K562 (cell line): Measurements from ENCODE around the gene ZNF8. TPM values are rescaled to one million over a fixed set of nuclear protein-coding genes. Genes with fewer than 3 reads are reported as not detected.

ENCODE experiments used
- CBX1 ChIP-seq: sonication (generic); IDR thresholded peaks from 2 replicates; pipeline ENCODE4 v1.6.1; 2016; ENCODE audit warnings: antibody characterized with exemption, low read depth, mild to moderate bottlenecking
- FOXK2 ChIP-seq, 2 experiments: fragments of 450-650 bp; IDR thresholded peaks in 1 of 2; conservative IDR thresholded peaks in 1 of 2; 2 replicates each; pipeline ENCODE4 v1.6.1; 2016; ENCODE audit warnings: low read depth in 2 of 2, mild to moderate bottlenecking in 1 of 2
- GABPB1 ChIP-seq: sonication (generic); formaldehyde crosslinking; IDR thresholded peaks from 2 replicates; pipeline ENCODE4 v1.8.0; 2022; ENCODE audit warnings: mild to moderate bottlenecking, missing genetic modification reagents
- HDAC1 ChIP-seq, 2 experiments: fragments of 450-650 bp; IDR thresholded peaks; 2 replicates each; pipeline ENCODE4 v1.6.1; 2016 to 2017; ENCODE audit warnings: inconsistent platforms in 1 of 2, mild to moderate bottlenecking in 1 of 2, moderate library complexity in 1 of 2
- IRF9 ChIP-seq: fragments of 450-650 bp; IDR thresholded peaks from 2 replicates; pipeline ENCODE4 v1.6.1; 2016; ENCODE audit warnings: missing biosample characterization, missing genetic modification characterization
- MXI1 ChIP-seq: IDR thresholded peaks from 2 replicates; pipeline ENCODE4 v1.6.1; 2011; ENCODE audit warnings: low read depth, mild to moderate bottlenecking, improper control_type of control experiment, low read length
- RBM34 ChIP-seq: fragments of 200-400 bp; formaldehyde crosslinking; IDR thresholded peaks from 2 replicates; pipeline ENCODE4 v1.6.1; 2018; ENCODE audit warnings: low read length, borderline replicate concordance; ENCODE audit not compliant: insufficient read depth
- SLC30A9 ChIP-seq: fragments of 250-450 bp; sonication (Bioruptor Pico); IDR thresholded peaks from 2 replicates; pipeline ENCODE4 v1.8.0; 2022; ENCODE audit warnings: mild to moderate bottlenecking, moderate library complexity
- SREBF2 ChIP-seq: sonication (generic); formaldehyde crosslinking; IDR thresholded peaks from 2 replicates; pipeline ENCODE4 v1.4.0; 2020; ENCODE audit warnings: mild to moderate bottlenecking, missing genetic modification reagents
- TAF7 ChIP-seq: fragments of 450-650 bp; IDR thresholded peaks from 2 replicates; pipeline ENCODE4 v1.6.1; 2016; ENCODE audit warnings: missing genetic modification characterization, missing compliant biosample characterization
- THRA ChIP-seq: fragments of 450-650 bp; IDR thresholded peaks from 2 replicates; pipeline ENCODE4 v1.6.1; 2017; ENCODE audit warnings: mild to moderate bottlenecking, moderate library complexity
- THRB ChIP-seq: fragments of 450-650 bp; formaldehyde crosslinking; conservative IDR thresholded peaks from 2 replicates; pipeline ENCODE4 v1.4.0; 2022; ENCODE audit warnings: mild to moderate bottlenecking, missing genetic modification characterization
- ZNF263 ChIP-seq: sonication (generic); formaldehyde crosslinking; IDR thresholded peaks from 2 replicates; pipeline ENCODE4 v1.8.0; 2022; ENCODE audit warnings: mild to moderate bottlenecking, missing genetic modification reagents, borderline replicate concordance
- ZNF3 ChIP-seq: fragments of 250-450 bp; sonication (Bioruptor Pico); IDR thresholded peaks from 2 replicates; pipeline ENCODE4 v1.5.0; 2021; ENCODE audit warnings: mild to moderate bottlenecking, moderate library complexity
- ZNF668 ChIP-seq: fragments of 250-450 bp; sonication (Bioruptor Pico); IDR thresholded peaks from 2 replicates; pipeline ENCODE4 v1.8.0; 2022; ENCODE audit warnings: mild to moderate bottlenecking, inconsistent platforms
- ZNF740 ChIP-seq, 3 experiments: fragments of 200-800 bp in 1 of 3; sonication (Bioruptor generic) in 1 of 3; sonication (generic) in 1 of 3; formaldehyde crosslinking in 1 of 3; IDR thresholded peaks; 2 replicates each; pipeline versions ENCODE4 v1.6.1 to v1.8.0; 2016 to 2022; ENCODE audit warnings: mild to moderate bottlenecking in 2 of 3, missing compliant biosample characterization in 2 of 3, missing genetic modification characterization in 2 of 3, missing genetic modification reagents in 1 of 3
- polyA plus RNA-seq, 8 experiments: library from polyadenylated mRNA; depleted of rRNA in 4 of 8; stranded (reverse) in 5 of 8; unstranded in 3 of 8; fragments of >200 nt; fragmentation: Nextera tagmentation in 2 of 8; fragmentation: Illumina TruSeq in 1 of 8; extraction: Ambion mirVana in 2 of 8; extraction: Trizol in 1 of 8; gene quantifications; 2 replicates each; pipeline versions ENCODE4 v1.2.1 to v1.2.3, GENCODE V29; 2011 to 2014; ENCODE audit warnings: inconsistent platforms in 1 of 8, missing spikeins in 1 of 8
- total RNA-seq, 7 experiments: library from RNA; depleted of rRNA in 6 of 7; stranded (reverse); fragments of >200 nt in 6 of 7; fragmentation: Illumina TruSeq in 2 of 7; extraction: Trizol in 2 of 7; gene quantifications; 2 replicates each; pipeline versions ENCODE4 v1.2.1 to v1.2.3, GENCODE V29; 2011 to 2021; ENCODE audit warnings: low replicate concordance in 1 of 7

ZNF8 gene
- total and polyA plus RNA-seq, 9 of the 15 experiments (the other 6 are each of a cell fraction or from before 2014, with no cell fraction given), result 0.71 to 7.7 (median 4.7) TPM

- TF ChIP-seq MXI1, result no peak; the same call in 1 of the 2 replicates
- TF ChIP-seq ZNF3 (CRISPR knock-in tag), result no peak
- TF ChIP-seq RBM34, result no peak
- no peak; the same call in 1 of the 2 replicates for TF ChIP-seq CBX1
- no peak for TF ChIP-seq SLC30A9 (CRISPR knock-in tag)
- no peak for TF ChIP-seq TAF7 (tag)
- TF ChIP-seq THRA, result no peak
- 0 out of 2 replicates have a peak, but pooled peaks have one; percentile 64 for TF ChIP-seq ZNF668 (CRISPR knock-in tag)
- no peak for TF ChIP-seq GABPB1 (CRISPR knock-in tag)
- TF ChIP-seq ZNF740 (CRISPR knock-in tag; IDR thresholded peaks at IDR 0.05), result no peak
- no peak for TF ChIP-seq ZNF740 (tag; IDR thresholded peaks at IDR 0.05)
- no peak; a peak in 1 of 4 replicates for TF ChIP-seq FOXK2 (conservative IDR thresholded peaks at IDR 0.05 in 1 of 2, IDR thresholded peaks at IDR 0.05 in 1 of 2; ENCODE audit: low read depth in 2 of 2)
- peak in 1 of 2 experiments; percentile 39; a peak in 1 of 4 replicates for TF ChIP-seq HDAC1 (IDR thresholded peaks at IDR 0.05)
- TF ChIP-seq ZNF263 (CRISPR knock-in tag), result no peak
- TF ChIP-seq IRF9 (tag), result no peak
- no peak for TF ChIP-seq THRB (CRISPR knock-in tag)
- 0 out of 2 replicates have a peak, but pooled peaks have one; percentile 34 for TF ChIP-seq SREBF2 (CRISPR knock-in tag)
Measured at GRCh38 chr19:58279042-58279924, 528 bp downstream of the ZNF8 start (continued).
